Keratinocyte (primary cell): ENCODE measurements around the gene BTK. TPM values are rescaled to one million over a fixed set of nuclear protein-coding genes. Genes with fewer than 3 reads are reported as not detected.

Experiments
- DNase-seq: peaks from one replicate; pipeline ENCODE4 v3.0.0-alpha.2; 2011; ENCODE audit warnings: low read depth, missing footprints, low spot score
- FAIRE-seq: peaks from 2 replicates; lab custom pipeline; 2011; peaks lifted over from hg19 to GRCh38; lab: Jason Lieb, UNC
- H2AFZ ChIP-seq: 2 replicates; pipeline ENCODE4 v1.6.0; 2012; ENCODE audit warnings: low read length, control low read depth, inconsistent platforms; ENCODE audit not compliant: control insufficient read depth
- H3K27ac ChIP-seq: 2 replicates; pipeline ENCODE4 v1.5.1; 2011; ENCODE audit warnings: low read length; ENCODE audit not compliant: control insufficient read depth, insufficient read depth
- H3K27me3 ChIP-seq: 3 replicates; pipeline ENCODE4 v1.6.0; 2011; ENCODE audit warnings: low read length; ENCODE audit not compliant: control insufficient read depth, insufficient read depth; ENCODE audit errors: extremely low read depth
- H3K36me3 ChIP-seq, 2 experiments: 2 replicates in 1 of 2; 3 replicates in 1 of 2; pipeline ENCODE4 v1.5.1; 2011; ENCODE audit warnings: low read length in 2 of 2, mild to moderate bottlenecking in 1 of 2; ENCODE audit not compliant: control insufficient read depth in 2 of 2, insufficient read depth in 2 of 2; ENCODE audit errors: extremely low read depth in 1 of 2
- H3K4me1 ChIP-seq: 3 replicates; pipeline ENCODE4 v1.5.1; 2011; ENCODE audit warnings: low read length; ENCODE audit not compliant: control insufficient read depth, insufficient read depth; ENCODE audit errors: extremely low read depth
- H3K4me2 ChIP-seq: 3 replicates; pipeline ENCODE4 v1.6.0; 2011; ENCODE audit warnings: low read depth, low read length; ENCODE audit not compliant: control insufficient read depth, insufficient read depth; ENCODE audit errors: extremely low read depth
- H3K4me3 ChIP-seq, 3 experiments: fragments of 200-600 bp in 1 of 3; sonication (generic) in 1 of 3; 2 replicates in 2 of 3; 3 replicates in 1 of 3; pipeline ENCODE4 v1.5.1; 2011 to 2016; ENCODE audit warnings: low read length in 3 of 3, mild to moderate bottlenecking in 3 of 3, control low read depth in 2 of 3, inconsistent platforms in 1 of 3, low read depth in 1 of 3, mixed read lengths in 1 of 3, mixed run types in 1 of 3, moderate library complexity in 1 of 3; ENCODE audit not compliant: control insufficient read depth in 2 of 3, insufficient read depth in 2 of 3; ENCODE audit errors: extremely low read depth in 1 of 3
- H3K79me2 ChIP-seq: 2 replicates; pipeline ENCODE4 v1.6.0; 2012; ENCODE audit warnings: low read length; ENCODE audit not compliant: control insufficient read depth, insufficient read depth
- H3K9ac ChIP-seq: 3 replicates; pipeline ENCODE4 v1.6.0; 2011; ENCODE audit warnings: low read length; ENCODE audit not compliant: control insufficient read depth, insufficient read depth; ENCODE audit errors: extremely low read depth
- H3K9me1 ChIP-seq: 3 replicates; pipeline ENCODE4 v1.6.0; 2011; ENCODE audit warnings: low read length; ENCODE audit not compliant: control insufficient read depth, insufficient read depth; ENCODE audit errors: extremely low read depth
- H3K9me3 ChIP-seq: 2 replicates; pipeline ENCODE4 v1.5.1; 2012; ENCODE audit warnings: low read depth, low read length; ENCODE audit not compliant: control insufficient read depth
- H4K20me1 ChIP-seq: 3 replicates; pipeline ENCODE4 v1.6.0; 2011; ENCODE audit warnings: low read length; ENCODE audit not compliant: control insufficient read depth, insufficient read depth; ENCODE audit errors: extremely low read depth
- EZH2 ChIP-seq: IDR thresholded peaks from one replicate; pipeline ENCODE4 v1.6.1; 2012; ENCODE audit warnings: inconsistent platforms, mild to moderate bottlenecking, low read length, moderate library complexity
- dilution Hi-C: fragments of 300-500 bp; cut with MboI; formaldehyde crosslinking; loops from one replicate; pipeline ENCODE4 v1.7.0; 2020; ENCODE audit warnings: low sequenced_read_pairs; ENCODE audit not compliant: extremely low pct_ligation_motif_present
- polyA minus RNA-seq, 3 experiments: library from RNA; depleted of rRNA, polyadenylated mRNA; stranded (reverse); fragments of >200 nt; gene quantifications; 1 replicate in 1 of 3; 2 replicates in 1 of 3; 3 replicates in 1 of 3; pipeline ENCODE4 v1.2.3, GENCODE V29; 2011
- polyA plus RNA-seq, 5 experiments: library from polyadenylated mRNA; depleted of rRNA in 3 of 5; stranded (reverse) in 3 of 5; stranded (forward) in 1 of 5; unstranded in 1 of 5; fragments of >200 nt; gene quantifications; 1 replicate in 1 of 5; 2 replicates in 3 of 5; 3 replicates in 1 of 5; pipeline versions ENCODE4 v1.2.1 to v1.2.3, GENCODE V29; 2011 to 2012; ENCODE audit warnings: missing spikeins in 2 of 5, low read depth in 1 of 5, low replicate concordance in 1 of 5
- TF ChIP-seq, protein P1 (sequence below), 3 experiments: IDR thresholded peaks in 1 of 3; conservative IDR thresholded peaks in 1 of 3; optimal IDR thresholded peaks in 1 of 3; 2 replicates in 2 of 3; 3 replicates in 1 of 3; pipeline versions ENCODE3 to v1.5.1; 2011; ENCODE audit warnings: low read length in 3 of 3, mild to moderate bottlenecking in 3 of 3, moderate library complexity in 2 of 3, control low read depth in 1 of 3, inconsistent platforms in 1 of 3; ENCODE audit not compliant: insufficient read depth in 2 of 3; ENCODE audit errors: extremely low read depth in 1 of 3

The BTK gene
- polyA plus RNA-seq = 0.05 to 0.42 TPM (median 0.18 TPM) in 3 replicates
- polyA plus RNA-seq (2011; ENCODE audit: low read depth) = not detected
- 0.10 and 0.16 TPM in 2 replicates for polyA plus RNA-seq (2011; cell fraction: cytosol; rRNA removed)
- 0.49 and 0.50 TPM in 2 replicates for polyA plus RNA-seq (2011; cell fraction: nucleus; rRNA removed)
- 0.21 TPM in 1 of 2 replicates, not detected in the other for polyA plus RNA-seq (2012; ENCODE audit: low replicate concordance)
- polyA minus RNA-seq = 0.33 TPM in 1 of 3 replicates, not detected in the others
- polyA minus RNA-seq (2011; cell fraction: cytosol; rRNA and poly(A)+ RNA removed) = not detected
- polyA minus RNA-seq (2011; cell fraction: nucleus; rRNA and poly(A)+ RNA removed) = not detected in 2 replicates

GRCh38 chrX:101385795-101386541 lies at the start of gene BTK:
TSS of gene BTK (minus strand) at chrX:101386191. CDS start at chrX:101375284, 10,907 bp downstream.
- Histone ChIP-seq H3K36me3 (no peaks in the 10 kb centered on the region), H3K27me3 (no peaks in the 10 kb centered on the region), H2AFZ (no peak within 1 kb of the TSS), H3K27ac (no peak within 1 kb of the TSS), H4K20me1 (no peaks in the 10 kb centered on the region), H3K9me3 (no peaks in the 10 kb centered on the region), H3K4me2 (no peak within 1 kb of the TSS), H3K9me1 (no peaks in the 10 kb centered on the region), H3K79me2 (peaks cover 1% of the 10 kb centered on the region), H3K4me3 (no peak within 1 kb of the TSS), H3K4me1 (no peaks in the 10 kb centered on the region), H3K9ac (no peak within 1 kb of the TSS)
- TF ChIP-seq, protein P1, sequence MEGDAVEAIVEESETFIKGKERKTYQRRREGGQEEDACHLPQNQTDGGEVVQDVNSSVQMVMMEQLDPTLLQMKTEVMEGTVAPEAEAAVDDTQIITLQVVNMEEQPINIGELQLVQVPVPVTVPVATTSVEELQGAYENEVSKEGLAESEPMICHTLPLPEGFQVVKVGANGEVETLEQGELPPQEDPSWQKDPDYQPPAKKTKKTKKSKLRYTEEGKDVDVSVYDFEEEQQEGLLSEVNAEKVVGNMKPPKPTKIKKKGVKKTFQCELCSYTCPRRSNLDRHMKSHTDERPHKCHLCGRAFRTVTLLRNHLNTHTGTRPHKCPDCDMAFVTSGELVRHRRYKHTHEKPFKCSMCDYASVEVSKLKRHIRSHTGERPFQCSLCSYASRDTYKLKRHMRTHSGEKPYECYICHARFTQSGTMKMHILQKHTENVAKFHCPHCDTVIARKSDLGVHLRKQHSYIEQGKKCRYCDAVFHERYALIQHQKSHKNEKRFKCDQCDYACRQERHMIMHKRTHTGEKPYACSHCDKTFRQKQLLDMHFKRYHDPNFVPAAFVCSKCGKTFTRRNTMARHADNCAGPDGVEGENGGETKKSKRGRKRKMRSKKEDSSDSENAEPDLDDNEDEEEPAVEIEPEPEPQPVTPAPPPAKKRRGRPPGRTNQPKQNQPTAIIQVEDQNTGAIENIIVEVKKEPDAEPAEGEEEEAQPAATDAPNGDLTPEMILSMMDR (optimal IDR thresholded peaks at IDR 0.05 in 1 of 3, IDR thresholded peaks at IDR 0.05 in 1 of 3, conservative IDR thresholded peaks at IDR 0.05 in 1 of 3; ENCODE audit: extremely low read depth in 1 of 3, insufficient read depth in 2 of 3, low read length in 3 of 3) = no peak
- no peak for TF ChIP-seq EZH2
- FAIRE-seq = no peak
- no peak for DNase-seq
- dilution Hi-C loops = no loop called here

DNA sequence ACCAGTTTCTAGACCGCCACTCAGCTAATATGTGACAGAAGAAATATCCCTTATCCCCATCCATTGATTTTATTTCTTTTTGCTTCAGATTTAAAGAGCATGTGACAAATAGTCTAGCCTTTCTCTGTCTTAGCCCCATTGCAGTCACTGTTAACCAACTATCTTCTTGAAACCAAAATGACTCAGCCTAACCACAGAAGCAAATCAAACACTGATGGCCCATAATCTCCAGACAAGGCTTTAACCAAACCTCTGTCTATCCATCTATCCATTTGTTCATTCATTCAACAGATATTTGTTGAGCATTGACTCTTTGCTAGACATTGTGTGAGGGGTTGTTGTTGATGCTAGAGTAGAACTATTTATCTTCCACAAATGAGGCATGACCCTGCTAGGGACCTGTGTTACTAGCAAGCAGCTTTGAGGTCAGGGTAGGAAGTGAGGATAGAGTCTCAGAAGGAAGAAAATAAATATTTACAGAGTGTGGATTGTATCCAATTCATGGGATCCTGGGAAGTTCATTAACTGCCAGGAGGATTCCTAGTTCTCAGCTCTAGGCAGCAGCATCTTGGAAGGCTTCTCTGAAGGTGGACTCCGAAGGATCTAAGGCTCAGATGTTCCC lies 44.6 kb upstream of the BTK start:
- H3K27me3 ChIP-seq = no peaks in the 10 kb centered on the region
- H3K4me3 ChIP-seq = no peak overlapping the region
- FAIRE-seq = no peak
- no peak overlapping the region for H3K9ac ChIP-seq
- H3K36me3 ChIP-seq = no peaks in the 10 kb centered on the region
- no peak overlapping the region for H2AFZ ChIP-seq
- no peak overlapping the region for H3K27ac ChIP-seq
- H3K4me2 ChIP-seq = no peak overlapping the region
- H3K9me1 ChIP-seq = no peaks in the 10 kb centered on the region
- H3K9me3 ChIP-seq = no peaks in the 10 kb centered on the region
- no peaks in the 10 kb centered on the region for H4K20me1 ChIP-seq
- TF ChIP-seq, protein P1 (optimal IDR thresholded peaks at IDR 0.05 in 1 of 3, IDR thresholded peaks at IDR 0.05 in 1 of 3, conservative IDR thresholded peaks at IDR 0.05 in 1 of 3; ENCODE audit: extremely low read depth in 1 of 3, insufficient read depth in 2 of 3, low read length in 3 of 3) = no peak
- TF ChIP-seq EZH2 = no peak
- no peaks in the 10 kb centered on the region for H3K4me1 ChIP-seq
- no peaks in the 10 kb centered on the region for H3K79me2 ChIP-seq
- DNase-seq = no peak
- dilution Hi-C loops = no loop called here
